MCF 10A (cell line): ENCODE measurements around the gene PRKN. TPM values are rescaled to one million over a fixed set of nuclear protein-coding genes. Genes with fewer than 3 reads are reported as not detected.

Experiments
- BruUV-seq: library from RNA; stranded (reverse); fragments of 400-500 nt; replicated peaks from 2 replicates; lab custom pipeline; 2021; lab: Mats Ljungman, UMichigan
- CTCF ChIA-PET: fragments of 300-600 bp; sonication (Branson Sonifier 250); formaldehyde crosslinking; extraction: SDS; loops from one replicate; lab custom pipeline; 2021; ENCODE audit warnings: antibody characterized with exemption, inconsistent platforms; lab: Yijun Ruan, JAX
- POLR2A ChIA-PET: fragments of 300-600, 350-650 bp; sonication (Branson Sonifier 250); formaldehyde crosslinking; extraction: SDS; loops from one replicate; lab custom pipeline; 2020; ENCODE audit warnings: antibody characterized with exemption, inconsistent platforms; lab: Yijun Ruan, JAX
- DNase-seq: peaks from one replicate; pipeline ENCODE4 v3.0.0-alpha.2; 2018; ENCODE audit not compliant: unreplicated experiment
- H3K27ac Mint-ChIP-seq: one replicate; pipeline ENCODE4 v1.8.0; 2022; ENCODE audit warnings: mild to moderate bottlenecking, low read depth, mixed read lengths; ENCODE audit not compliant: unreplicated experiment
- H3K27me3 Mint-ChIP-seq: one replicate; pipeline ENCODE4 v1.8.0; 2022; ENCODE audit warnings: mixed read lengths; ENCODE audit not compliant: insufficient read depth, unreplicated experiment
- H3K36me3 Mint-ChIP-seq: one replicate; pipeline ENCODE4 v1.8.0; 2022; ENCODE audit warnings: mild to moderate bottlenecking, moderate library complexity, mixed read lengths; ENCODE audit not compliant: insufficient read depth, unreplicated experiment
- H3K4me1 Mint-ChIP-seq: one replicate; pipeline ENCODE4 v1.8.0; 2022; ENCODE audit warnings: mixed read lengths; ENCODE audit not compliant: insufficient read depth, unreplicated experiment
- H3K4me3 Mint-ChIP-seq: one replicate; pipeline ENCODE4 v1.8.0; 2022; ENCODE audit warnings: mild to moderate bottlenecking, moderate library complexity, mixed read lengths; ENCODE audit not compliant: unreplicated experiment
- H3K9me3 Mint-ChIP-seq: one replicate; pipeline ENCODE4 v1.8.0; 2022; ENCODE audit warnings: mixed read lengths; ENCODE audit not compliant: unreplicated experiment
- intact Hi-C: fragments of 100-400 bp; cut with micrococcal nuclease; formaldehyde crosslinking; loops from 2 replicates; pipeline ENCODE4 v1.14.1; 2022
- total RNA-seq: library from RNA; stranded (reverse); gene quantifications from 2 replicates; pipeline ENCODE4 v1.2.3, GENCODE V29; 2022
- TF ChIP-seq, protein P1 (sequence below): fragments of 200-600 bp; IDR thresholded peaks from one replicate; pipeline ENCODE4 v1.8.0; 2022; ENCODE audit warnings: antibody characterized with exemption, mild to moderate bottlenecking; ENCODE audit not compliant: unreplicated experiment

The PRKN gene
- total RNA-seq, 1 experiment from 2014 or later = 2.5 TPM

DNA sequence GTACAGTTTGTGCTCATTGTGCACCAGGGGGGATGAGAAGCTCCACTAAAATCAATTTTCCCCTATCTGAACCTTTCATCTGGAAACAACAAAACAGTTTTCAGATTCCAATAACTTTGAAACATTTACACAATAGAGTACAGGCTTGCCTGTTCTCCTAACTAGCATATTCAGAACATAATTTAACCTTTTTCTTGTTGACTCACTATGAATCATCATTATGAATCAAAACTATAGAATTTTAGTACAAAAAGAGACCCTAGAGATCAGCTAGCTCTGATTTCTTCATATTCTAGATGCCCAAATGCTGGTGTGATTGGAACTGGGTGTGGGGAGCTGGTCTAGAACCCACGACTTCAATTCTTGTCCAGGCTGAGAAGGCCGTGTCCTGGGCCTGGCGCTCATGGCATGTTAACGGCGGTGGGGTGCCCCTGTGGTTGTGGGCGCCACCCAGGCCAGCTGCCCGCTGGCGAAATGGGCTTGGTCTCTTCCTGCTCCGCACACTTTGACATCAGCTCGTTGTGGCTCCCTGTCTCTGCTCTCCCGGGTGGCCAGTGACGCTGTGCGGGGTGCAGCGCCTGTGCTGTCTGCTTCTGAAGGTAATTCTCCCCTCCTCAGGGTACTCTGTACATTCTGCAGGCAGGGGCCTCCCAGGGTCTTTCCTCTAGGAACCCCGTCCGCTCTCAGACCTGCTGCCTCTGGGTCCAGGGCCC is 1423.8 kb downstream of the PRKN start:
- Mint-ChIP-seq H3K4me3 (no peak overlapping the region), H3K27ac (peak overlapping the region; percentile 90), H3K27me3 (no peaks in the 10 kb centered on the region), H3K9me3 (peaks cover 7% of the 10 kb centered on the region), H3K4me1 (peaks cover 36% of the 10 kb centered on the region), H3K36me3 (no peaks in the 10 kb centered on the region)
- no TSS peak for BruUV-seq
- DNase-seq = peak; percentile 54
- ChIA-PET CTCF (interaction anchor here (0.6 kb wide), 2 partner anchors 160 to 310 kb away, joined by 3 to 6 read pairs; no protein-coding TSS in a partner anchor), POLR2A (no interaction called here)
- TF ChIP-seq, protein P1, sequence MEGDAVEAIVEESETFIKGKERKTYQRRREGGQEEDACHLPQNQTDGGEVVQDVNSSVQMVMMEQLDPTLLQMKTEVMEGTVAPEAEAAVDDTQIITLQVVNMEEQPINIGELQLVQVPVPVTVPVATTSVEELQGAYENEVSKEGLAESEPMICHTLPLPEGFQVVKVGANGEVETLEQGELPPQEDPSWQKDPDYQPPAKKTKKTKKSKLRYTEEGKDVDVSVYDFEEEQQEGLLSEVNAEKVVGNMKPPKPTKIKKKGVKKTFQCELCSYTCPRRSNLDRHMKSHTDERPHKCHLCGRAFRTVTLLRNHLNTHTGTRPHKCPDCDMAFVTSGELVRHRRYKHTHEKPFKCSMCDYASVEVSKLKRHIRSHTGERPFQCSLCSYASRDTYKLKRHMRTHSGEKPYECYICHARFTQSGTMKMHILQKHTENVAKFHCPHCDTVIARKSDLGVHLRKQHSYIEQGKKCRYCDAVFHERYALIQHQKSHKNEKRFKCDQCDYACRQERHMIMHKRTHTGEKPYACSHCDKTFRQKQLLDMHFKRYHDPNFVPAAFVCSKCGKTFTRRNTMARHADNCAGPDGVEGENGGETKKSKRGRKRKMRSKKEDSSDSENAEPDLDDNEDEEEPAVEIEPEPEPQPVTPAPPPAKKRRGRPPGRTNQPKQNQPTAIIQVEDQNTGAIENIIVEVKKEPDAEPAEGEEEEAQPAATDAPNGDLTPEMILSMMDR = no peak
- intact Hi-C loops = no loop called here

DNA sequence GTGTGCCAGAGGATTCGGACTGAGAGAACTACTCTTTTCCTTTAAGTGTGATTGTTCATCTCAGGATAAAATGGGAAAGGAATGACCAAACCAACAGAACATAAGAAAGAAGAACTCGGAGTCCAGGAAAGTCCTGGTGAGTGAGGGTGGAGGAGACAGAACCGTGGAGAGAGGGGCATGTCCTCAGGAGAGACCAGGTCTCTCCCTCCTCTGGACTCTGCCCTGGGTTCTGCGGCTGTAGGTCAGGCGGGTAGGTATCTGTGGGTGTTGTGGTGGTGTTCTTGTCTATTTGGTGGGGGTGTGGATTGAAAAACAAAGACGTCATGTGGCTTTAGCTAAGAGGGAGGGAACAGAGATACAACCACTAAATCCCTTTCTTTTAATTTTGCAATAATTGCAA is 1424.6 kb downstream of the PRKN start:
- Mint-ChIP-seq H3K4me1 (peaks cover 36% of the 10 kb centered on the region), H3K27me3 (no peaks in the 10 kb centered on the region), H3K9me3 (peaks cover 5% of the 10 kb centered on the region), H3K36me3 (no peaks in the 10 kb centered on the region), H3K4me3 (no peak overlapping the region), H3K27ac (peak overlapping the region; percentile 90)
- CTCF ChIA-PET = interaction anchor here (0.9 kb wide), 1 partner anchor 74 kb away, joined by 3 read pairs; no protein-coding TSS in a partner anchor
- DNase-seq = no peak
- POLR2A ChIA-PET = no interaction called here
- TF ChIP-seq, protein P1 = no peak
- intact Hi-C loops = no loop called here
- BruUV-seq = no TSS peak

DNA sequence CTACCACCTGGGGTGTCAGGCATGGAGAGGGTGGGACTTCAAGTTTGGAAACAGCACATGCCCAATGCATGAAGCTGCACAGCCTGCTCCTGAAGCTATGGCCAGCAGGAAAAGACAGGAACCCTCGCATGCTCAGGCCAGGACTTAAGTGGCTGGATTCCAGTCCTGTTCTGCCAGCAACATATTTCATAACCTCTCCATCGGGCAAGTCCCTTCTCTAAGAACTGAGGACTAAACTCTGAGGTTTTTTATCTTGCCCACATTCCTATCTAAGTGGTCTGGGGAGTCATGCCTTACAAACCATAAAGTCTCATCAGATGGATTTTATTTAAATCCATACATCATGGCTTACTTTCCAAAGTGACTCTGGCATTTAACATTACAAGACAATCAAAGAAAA is 1426.2 kb downstream of the PRKN start:
- ChIA-PET POLR2A (interaction anchor here (0.7 kb wide), 1 partner anchor 22 kb away, joined by 3 read pairs; no protein-coding TSS in a partner anchor), CTCF (interaction anchor here (1.4 kb wide), 1 partner anchor 18 kb away, joined by 4 read pairs; no protein-coding TSS in a partner anchor)
- DNase-seq = peak; percentile 74
- no peaks in the 10 kb centered on the region for H3K36me3 Mint-ChIP-seq
- intact Hi-C loops = no loop called here
- BruUV-seq = no TSS peak
- H3K4me3 Mint-ChIP-seq = no peak overlapping the region
- peaks cover 36% of the 10 kb centered on the region for H3K4me1 Mint-ChIP-seq
- H3K27ac Mint-ChIP-seq = no peak overlapping the region
- TF ChIP-seq, protein P1 = no peak
- no peaks in the 10 kb centered on the region for H3K27me3 Mint-ChIP-seq
- no peaks in the 10 kb centered on the region for H3K9me3 Mint-ChIP-seq

DNA sequence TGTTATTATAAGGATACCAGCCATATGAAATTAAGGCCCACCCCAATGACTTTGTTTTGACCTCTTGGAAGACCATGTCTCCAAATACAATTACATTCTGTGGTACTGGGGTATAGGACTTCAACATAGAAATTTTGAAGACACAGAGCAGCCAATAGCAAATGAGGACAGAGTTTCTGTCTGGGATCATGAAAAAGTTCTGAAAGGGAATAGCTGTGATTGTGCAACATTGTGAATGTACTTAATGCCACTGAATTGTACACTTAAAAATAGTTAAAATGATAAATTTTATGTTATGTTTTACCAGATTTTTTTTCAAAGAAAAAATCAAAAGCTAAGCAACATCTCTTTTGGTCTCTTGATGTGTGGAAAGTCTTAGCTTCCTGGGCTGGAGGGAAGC is 1426.7 kb downstream of the PRKN start:
- intact Hi-C loops = no loop called here
- TF ChIP-seq, protein P1 = no peak
- BruUV-seq = no TSS peak
- ChIA-PET CTCF (interaction anchor here (1.4 kb wide), 1 partner anchor 17 kb away, joined by 4 read pairs; no protein-coding TSS in a partner anchor), POLR2A (interaction anchor here (0.7 kb wide), 1 partner anchor 22 kb away, joined by 3 read pairs; no protein-coding TSS in a partner anchor)
- Mint-ChIP-seq H3K4me1 (peaks cover 36% of the 10 kb centered on the region), H3K9me3 (no peaks in the 10 kb centered on the region), H3K27ac (no peak overlapping the region), H3K36me3 (no peaks in the 10 kb centered on the region), H3K27me3 (no peaks in the 10 kb centered on the region), H3K4me3 (no peak overlapping the region)
- no peak for DNase-seq
